HepG2 (cell line): ENCODE measurements around the gene PAK1. TPM values are rescaled to one million over a fixed set of nuclear protein-coding genes. Genes with fewer than 3 reads are reported as not detected.

Source experiments
- ATAC-seq: fragments of 200-7000 bp; cut with Tn5 transposase; 3 replicates; pipeline ENCODE4 v1.9.1; 2020; ENCODE audit warnings: mild to moderate bottlenecking, moderate library complexity
- BruUV-seq: library from RNA; stranded (reverse); fragments of 400-500 nt; replicated peaks from 2 replicates; lab custom pipeline; 2021; lab: Mats Ljungman, UMichigan
- CTCF ChIA-PET: fragments of 300-600 bp; formaldehyde crosslinking; extraction: SDS; loops from one replicate; lab custom pipeline; 2021; ENCODE audit warnings: low total read pairs, inconsistent platforms, low intra/inter-chr PET ratio; lab: Yijun Ruan, JAX
- POLR2A ChIA-PET: fragments of 350-600 bp; sonication (Branson Sonifier 250); formaldehyde crosslinking; loops from one replicate; lab custom pipeline; 2020; ENCODE audit warnings: antibody characterized with exemption, inconsistent platforms; lab: Yijun Ruan, JAX
- DNase-seq: peaks from one replicate; pipeline ENCODE4 v3.0.0-alpha.2; 2015; ENCODE audit warnings: low spot score
- FAIRE-seq: peaks from 3 replicates; lab custom pipeline; 2011; peaks lifted over from hg19 to GRCh38; lab: Jason Lieb, UNC
- H2AFZ ChIP-seq: one replicate; pipeline ENCODE4 v1.6.1; 2011; ENCODE audit warnings: low read length, inconsistent platforms
- H3K27ac ChIP-seq: fragments of 300-600 bp; 3 replicates; pipeline ENCODE4 v1.8.0; 2011; ENCODE audit warnings: mixed run types, mild to moderate bottlenecking, mixed read lengths, low read length, inconsistent platforms; ENCODE audit not compliant: insufficient read depth; ENCODE audit errors: extremely low read length
- H3K27me3 ChIP-seq, 2 experiments: fragments of 200-600 bp in 1 of 2; 2 replicates in 1 of 2; 3 replicates in 1 of 2; pipeline versions ENCODE4 v1.6.0 to v1.8.0; 2011; ENCODE audit warnings: low read length in 2 of 2, mild to moderate bottlenecking in 2 of 2, moderate library complexity in 2 of 2, inconsistent platforms in 1 of 2; ENCODE audit not compliant: insufficient read depth in 2 of 2, control insufficient read depth in 1 of 2
- H3K36me3 ChIP-seq, 2 experiments: fragments of 200-600 bp in 1 of 2; replicated peaks in 1 of 2; 2 replicates in 1 of 2; 3 replicates in 1 of 2; pipeline versions ENCODE4 v1.5.1 to v1.8.0; 2011; ENCODE audit warnings: low read length in 2 of 2, inconsistent platforms in 1 of 2; ENCODE audit not compliant: insufficient read depth in 2 of 2, control insufficient read depth in 1 of 2
- H3K4me1 ChIP-seq: 2 replicates; pipeline ENCODE4 v1.5.1; 2012; ENCODE audit warnings: low read length, inconsistent platforms; ENCODE audit not compliant: insufficient read depth
- H3K4me2 ChIP-seq: 2 replicates; pipeline ENCODE4 v1.6.0; 2011; ENCODE audit warnings: low read depth, low read length, inconsistent platforms
- H3K4me3 ChIP-seq, 3 experiments: fragments of 200-600 bp in 1 of 3; sonication (generic), shearing (Covaris generic) in 1 of 3; replicated peaks in 1 of 3; 2 replicates each; pipeline ENCODE4 v1.5.1; 2011 to 2016; ENCODE audit warnings: low read length in 3 of 3, inconsistent platforms in 2 of 3, low read depth in 2 of 3, mild to moderate bottlenecking in 2 of 3, control low read depth in 1 of 3, mixed read lengths in 1 of 3; ENCODE audit not compliant: insufficient read depth in 1 of 3
- H3K79me2 ChIP-seq: one replicate; pipeline ENCODE4 v1.6.1; 2011; ENCODE audit warnings: low read length, inconsistent platforms; ENCODE audit not compliant: insufficient read depth
- H3K9ac ChIP-seq: 2 replicates; pipeline ENCODE4 v1.6.0; 2011; ENCODE audit warnings: mild to moderate bottlenecking, low read depth, low read length, inconsistent platforms; ENCODE audit not compliant: insufficient read depth
- H3K9me3 ChIP-seq: 2 replicates; pipeline ENCODE4 v1.5.1; 2012; ENCODE audit warnings: mild to moderate bottlenecking, low read length
- H4K20me1 ChIP-seq: 2 replicates; pipeline ENCODE4 v1.6.0; 2011; ENCODE audit warnings: inconsistent platforms, mild to moderate bottlenecking, low read length, moderate library complexity; ENCODE audit not compliant: insufficient read depth
- HIC2 ChIP-seq: sonication (generic); formaldehyde crosslinking; IDR thresholded peaks from 2 replicates; pipeline ENCODE4 v1.9.0; 2022; ENCODE audit warnings: low read depth, missing genetic modification reagents
- NFIB ChIP-seq: sonication (generic); formaldehyde crosslinking; IDR thresholded peaks from 2 replicates; pipeline ENCODE4 v1.9.0; 2021; ENCODE audit warnings: missing genetic modification reagents, mild to moderate bottlenecking, borderline replicate concordance
- NR1H2 ChIP-seq: sonication (generic); formaldehyde crosslinking; IDR thresholded peaks from 2 replicates; pipeline ENCODE4 v1.8.1; 2022; ENCODE audit warnings: low read depth, missing genetic modification reagents, borderline replicate concordance
- NR2F6 ChIP-seq, 2 experiments: IDR thresholded peaks; 2 replicates each; pipeline ENCODE4 v1.6.1; 2016; ENCODE audit warnings: antibody characterized with exemption in 1 of 2, mild to moderate bottlenecking in 1 of 2
- PAXIP1 ChIP-seq: sonication (generic); formaldehyde crosslinking; conservative IDR thresholded peaks from 2 replicates; pipeline ENCODE4 v1.4.0; 2020; ENCODE audit warnings: mild to moderate bottlenecking, missing genetic modification reagents, moderate library complexity
- SNRNP70 ChIP-seq: fragments of 200-400 bp; formaldehyde crosslinking; IDR thresholded peaks from 2 replicates; pipeline ENCODE4 v1.6.1; 2017; ENCODE audit warnings: mild to moderate bottlenecking, low read depth, low read length, moderate library complexity
- TBX3 ChIP-seq: fragments of 450-650 bp; IDR thresholded peaks from 2 replicates; pipeline ENCODE4 v1.6.1; 2017; ENCODE audit warnings: antibody characterized with exemption, mild to moderate bottlenecking, inconsistent platforms, borderline replicate concordance
- WIZ ChIP-seq: sonication (generic); formaldehyde crosslinking; IDR thresholded peaks from 2 replicates; pipeline ENCODE4 v1.5.1; 2020; ENCODE audit warnings: mild to moderate bottlenecking, missing genetic modification reagents
- ZFX ChIP-seq: sonication (generic); formaldehyde crosslinking; IDR thresholded peaks from 2 replicates; pipeline ENCODE4 v1.4.0; 2020; ENCODE audit warnings: mild to moderate bottlenecking, low read depth, missing genetic modification reagents, moderate library complexity
- ZNF292 ChIP-seq: sonication (generic); formaldehyde crosslinking; IDR thresholded peaks from 2 replicates; pipeline ENCODE4 v1.8.1; 2022; ENCODE audit warnings: mild to moderate bottlenecking, low read depth, missing genetic modification reagents, borderline replicate concordance
- ZNF326 ChIP-seq: sonication (generic); formaldehyde crosslinking; IDR thresholded peaks from 2 replicates; pipeline ENCODE4 v1.4.0; 2020; ENCODE audit warnings: missing genetic modification reagents, borderline replicate concordance
- ZNF337 ChIP-seq: sonication (generic); formaldehyde crosslinking; IDR thresholded peaks from 2 replicates; pipeline ENCODE4 v1.5.1; 2020; ENCODE audit warnings: missing genetic modification reagents, low read depth, mild to moderate bottlenecking, borderline replicate concordance
- WGBS: methylation state at CpG from one replicate; pipeline ENCODE4 v1.1.6; 2017; ENCODE audit warnings: low lambda C conversion rate; 5-methylcytosine and 5-hydroxymethylcytosine counted together
- in situ Hi-C: cut with HindIII; loops from 2 replicates; pipeline ENCODE4 v1.10.0; 2017; ENCODE audit warnings: low pct_unique_long_range_greater_than_20kb; ENCODE audit not compliant: extremely low pct_ligation_motif_present
- intact Hi-C: fragments of 100-400 bp; cut with micrococcal nuclease; formaldehyde crosslinking; loops from one replicate; pipeline ENCODE4 v1.10.0; 2022; ENCODE audit not compliant: unreplicated experiment
- polyA plus RNA-seq, 8 experiments: library from polyadenylated mRNA; depleted of rRNA in 3 of 8; stranded (reverse) in 7 of 8; unstranded in 1 of 8; fragments of >200 nt; fragmentation: Illumina TruSeq in 4 of 8; extraction: Trizol in 4 of 8; gene quantifications; 2 replicates each; pipeline versions ENCODE4 v1.2.1 to v1.2.3, GENCODE V29; 2011 to 2016; ENCODE audit warnings: low read depth in 4 of 8, missing spikeins in 1 of 8, mixed read lengths in 1 of 8; ENCODE audit not compliant: insufficient read depth in 1 of 8
- total RNA-seq, 5 experiments: library from RNA; depleted of rRNA; stranded (reverse); fragments of >200 nt; fragmentation: Illumina TruSeq; extraction: Trizol; gene quantifications; 2 replicates each; pipeline ENCODE4 v1.2.3, GENCODE V29; 2016; ENCODE audit warnings: low read depth in 1 of 5
- TF ChIP-seq, protein P1 (sequence below): sonication (generic); formaldehyde crosslinking; IDR thresholded peaks from 2 replicates; pipeline ENCODE4 v1.5.1; 2020; ENCODE audit warnings: mild to moderate bottlenecking, moderate library complexity, missing genetic modification reagents
- TF ChIP-seq, protein P2 (sequence below): sonication (generic); formaldehyde crosslinking; IDR thresholded peaks from 2 replicates; pipeline ENCODE4 v1.4.0; 2020; ENCODE audit warnings: missing genetic modification reagents

The PAK1 gene
- total and polyA plus RNA-seq, 2 of the 13 experiments (the other 11 are each of a cell fraction or from before 2014, with no cell fraction given) = 1.5 to 4.3 TPM

DNA sequence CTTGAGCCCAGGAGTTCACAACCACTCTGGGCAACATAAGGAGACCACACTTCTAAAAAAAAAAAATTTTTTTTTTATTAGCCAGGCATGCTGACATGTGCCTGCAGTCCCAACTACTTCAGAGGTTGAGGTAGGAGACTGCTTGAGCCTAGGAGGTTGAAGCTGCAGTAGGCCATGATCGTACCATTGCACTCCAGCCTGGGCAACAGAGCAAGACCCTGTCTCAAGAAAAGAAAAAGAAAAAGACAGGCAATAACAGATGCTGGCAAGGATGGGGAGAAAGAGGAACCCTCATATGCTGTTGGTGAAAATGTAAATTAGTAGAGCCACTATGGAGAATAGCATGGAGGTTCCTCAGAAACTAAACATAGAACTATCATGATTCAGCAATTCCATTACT, 64.8 kb downstream of the PAK1 start:
- in situ Hi-C loops = no loop called here
- CTCF ChIA-PET = no interaction called here

DNA sequence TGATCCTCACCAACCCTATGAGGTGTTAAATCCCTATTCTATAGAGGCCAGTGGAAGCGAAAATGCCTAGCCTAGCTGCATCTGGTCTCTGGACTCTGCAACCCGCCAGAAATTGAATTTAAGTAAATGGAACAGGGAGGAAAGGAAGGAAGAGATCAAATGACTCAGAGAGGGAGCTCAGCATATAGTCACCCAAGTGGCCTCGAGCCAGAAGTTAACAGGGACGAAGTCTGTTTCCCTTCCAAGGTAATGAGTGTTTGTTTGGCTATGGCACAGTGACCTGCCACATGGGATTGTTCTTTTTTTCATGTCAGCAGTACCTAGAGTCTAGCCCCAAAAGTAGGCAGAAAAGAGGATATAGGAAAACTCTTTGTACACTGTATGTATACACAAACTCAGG, 66.3 kb downstream of the PAK1 start:
- H3K4me3 ChIP-seq = no peak overlapping the region
- no peak overlapping the region for H2AFZ ChIP-seq
- no peaks in the 10 kb centered on the region for H4K20me1 ChIP-seq
- H3K36me3 ChIP-seq = no peaks in the 10 kb centered on the region
- no TSS peak for BruUV-seq
- ATAC-seq (peak; percentile 92), FAIRE-seq (no peak), DNase-seq (peak; percentile 56)
- H3K79me2 ChIP-seq = no peaks in the 10 kb centered on the region
- no peaks in the 10 kb centered on the region for H3K9me3 ChIP-seq
- intact Hi-C loops = no loop called here
- peaks cover 16% of the 10 kb centered on the region for H3K4me1 ChIP-seq
- H3K4me2 ChIP-seq = peak overlapping the region; percentile 37
- in situ Hi-C loops = no loop called here
- POLR2A ChIA-PET = no interaction called here
- no peak overlapping the region for H3K9ac ChIP-seq
- WGBS = 0% methylated on average over 4 of the region's 4 CpGs
- peaks cover 0 to 1% of the 10 kb centered on the region in 2 experiments; a peak in 2 of 5 replicates for H3K27me3 ChIP-seq
- H3K27ac ChIP-seq = no peak overlapping the region
- CTCF ChIA-PET = no interaction called here
- TF ChIP-seq HIC2 (CRISPR knock-in tag) (0 out of 2 replicates have a peak, but pooled peaks have one; percentile 39), NR2F6 (IDR thresholded peaks at IDR 0.05) (no peak), NR2F6 (CRISPR knock-in tag; IDR thresholded peaks at IDR 0.05) (peak; percentile 13; the same call in 1 of the 2 replicates), PAXIP1 (peak; percentile 56), ZNF326 (CRISPR knock-in tag) (no peak)
- TF ChIP-seq, protein P1, sequence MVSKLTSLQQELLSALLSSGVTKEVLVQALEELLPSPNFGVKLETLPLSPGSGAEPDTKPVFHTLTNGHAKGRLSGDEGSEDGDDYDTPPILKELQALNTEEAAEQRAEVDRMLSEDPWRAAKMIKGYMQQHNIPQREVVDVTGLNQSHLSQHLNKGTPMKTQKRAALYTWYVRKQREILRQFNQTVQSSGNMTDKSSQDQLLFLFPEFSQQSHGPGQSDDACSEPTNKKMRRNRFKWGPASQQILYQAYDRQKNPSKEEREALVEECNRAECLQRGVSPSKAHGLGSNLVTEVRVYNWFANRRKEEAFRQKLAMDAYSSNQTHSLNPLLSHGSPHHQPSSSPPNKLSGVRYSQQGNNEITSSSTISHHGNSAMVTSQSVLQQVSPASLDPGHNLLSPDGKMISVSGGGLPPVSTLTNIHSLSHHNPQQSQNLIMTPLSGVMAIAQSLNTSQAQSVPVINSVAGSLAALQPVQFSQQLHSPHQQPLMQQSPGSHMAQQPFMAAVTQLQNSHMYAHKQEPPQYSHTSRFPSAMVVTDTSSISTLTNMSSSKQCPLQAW (CRISPR knock-in tag) = 0 out of 2 replicates have a peak, but pooled peaks have one; percentile 21
- TF ChIP-seq, protein P2, sequence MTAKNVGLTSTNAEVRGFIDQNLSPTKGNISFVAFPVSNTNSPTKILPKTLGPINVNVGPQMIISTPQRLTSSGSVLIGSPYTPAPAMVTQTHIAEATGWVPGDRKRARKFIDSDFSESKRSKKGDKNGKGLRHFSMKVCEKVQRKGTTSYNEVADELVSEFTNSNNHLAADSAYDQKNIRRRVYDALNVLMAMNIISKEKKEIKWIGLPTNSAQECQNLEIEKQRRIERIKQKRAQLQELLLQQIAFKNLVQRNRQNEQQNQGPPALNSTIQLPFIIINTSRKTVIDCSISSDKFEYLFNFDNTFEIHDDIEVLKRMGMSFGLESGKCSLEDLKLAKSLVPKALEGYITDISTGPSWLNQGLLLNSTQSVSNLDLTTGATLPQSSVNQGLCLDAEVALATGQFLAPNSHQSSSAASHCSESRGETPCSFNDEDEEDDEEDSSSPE = 0 out of 2 replicates have a peak, but pooled peaks have one; percentile 19

More for the DNA sequence above, 64.8 kb downstream of the PAK1 start:
- H3K27me3 ChIP-seq = peaks cover 0 to 1% of the 10 kb centered on the region in 2 experiments; a peak in 2 of 5 replicates
- TF ChIP-seq TBX3 (no peak), NFIB (CRISPR knock-in tag) (no peak), SNRNP70 (no peak), NR1H2 (CRISPR knock-in tag) (no peak), ZNF292 (CRISPR knock-in tag) (no peak), WIZ (CRISPR knock-in tag) (no peak), ZFX (CRISPR knock-in tag) (no peak), ZNF337 (no peak)
- TF ChIP-seq, all 625 proteins: peak for 0
- 86% methylated on average over 1 of the region's 1 CpG for WGBS
- H3K4me2 ChIP-seq = no peak overlapping the region
- H3K9me3 ChIP-seq = no peaks in the 10 kb centered on the region
- H3K79me2 ChIP-seq = no peaks in the 10 kb centered on the region
- no peak for ATAC-seq
- no peak overlapping the region for H2AFZ ChIP-seq
- peaks cover 16% of the 10 kb centered on the region for H3K4me1 ChIP-seq
- no peak overlapping the region for H3K4me3 ChIP-seq
- H4K20me1 ChIP-seq = no peaks in the 10 kb centered on the region
- H3K27ac ChIP-seq = no peak overlapping the region
- POLR2A ChIA-PET = no interaction called here
- no peak for FAIRE-seq
- intact Hi-C loops = no loop called here
- H3K9ac ChIP-seq = no peak overlapping the region
- no TSS peak for BruUV-seq
- no peaks in the 10 kb centered on the region for H3K36me3 ChIP-seq
- DNase-seq = no peak
